Immature natural killer cell (primary cell): ENCODE measurements around the gene NDUFB10. TPM values are rescaled to one million over a fixed set of nuclear protein-coding genes. Genes with fewer than 3 reads are reported as not detected.
"Not testable (repeated sequence)": the region's sequence is repeated elsewhere in the genome, so short reads cannot be mapped to it uniquely, and the experiment has no call there.

Source experiments
- DNase-seq, 3 donors: peaks; one replicate each; pipeline ENCODE4 v3.0.0; 2022; ENCODE audit warnings: mixed read lengths in 1 of 3
- H3K27ac Mint-ChIP-seq, 6 donors: one replicate each; pipeline ENCODE4 v1.8.0; 2020; ENCODE audit warnings: mixed read lengths in 6 of 6, mild to moderate bottlenecking in 5 of 6, inconsistent platforms in 4 of 6, moderate library complexity in 3 of 6
- H3K27me3 Mint-ChIP-seq, 3 donors: one replicate each; pipeline ENCODE4 v1.8.0; 2020 to 2021; ENCODE audit warnings: low read depth in 3 of 3, mild to moderate bottlenecking in 3 of 3, mixed read lengths in 3 of 3, moderate library complexity in 3 of 3, inconsistent platforms in 1 of 3
- H3K36me3 Mint-ChIP-seq, 3 donors: one replicate each; pipeline ENCODE4 v1.8.0; 2020; ENCODE audit warnings: mixed read lengths in 3 of 3, inconsistent platforms in 2 of 3, mild to moderate bottlenecking in 2 of 3
- H3K4me1 Mint-ChIP-seq, 2 donors: one replicate each; pipeline ENCODE4 v1.8.0; 2020; ENCODE audit warnings: inconsistent platforms in 2 of 2, mild to moderate bottlenecking in 2 of 2, mixed read lengths in 2 of 2, moderate library complexity in 1 of 2
- H3K4me3 Mint-ChIP-seq, 5 donors: one replicate each; pipeline ENCODE4 v1.8.0; 2020; ENCODE audit warnings: mild to moderate bottlenecking in 5 of 5, mixed read lengths in 5 of 5, inconsistent platforms in 3 of 5, moderate library complexity in 3 of 5
- H3K9me3 Mint-ChIP-seq, 6 donors: one replicate each; pipeline ENCODE4 v1.8.0; 2020; ENCODE audit warnings: mild to moderate bottlenecking in 6 of 6, mixed read lengths in 6 of 6, inconsistent platforms in 4 of 6, moderate library complexity in 3 of 6
- polyA plus RNA-seq, 3 donors: library from polyadenylated mRNA; unstranded; fragments of 300-500 nt; fragmentation: Illumina TruSeq; gene quantifications; one replicate each; pipeline ENCODE4 v1.2.3, GENCODE V29; 2021

Gene NDUFB10
- polyA plus RNA-seq, 3 donors from 2014 or later, result 201 to 232 (median 203) TPM

- Mint-ChIP-seq H3K27me3 (peaks cover 0 to 9% (median 3%) of the 10 kb centered on the region in 3 donors), H3K4me1 (peaks cover 14 to 19% of the 10 kb centered on the region in 2 donors), H3K9me3 (no peaks in the 10 kb centered on the region), H3K36me3 (no peaks in the 10 kb centered on the region), H3K27ac (no peak overlapping the region), H3K4me3 (no peak overlapping the region)
- DNase-seq, result no peak
Measured at GRCh38 chr16:1946495-1947368, 12.6 kb upstream of the NDUFB10 start.

- Mint-ChIP-seq H3K9me3 (no peaks in the 10 kb centered on the region), H3K4me1 (peaks cover 9 to 14% of the 10 kb centered on the region in 2 donors), H3K36me3 (no peaks in the 10 kb centered on the region), H3K4me3 (no peak overlapping the region), H3K27me3 (peaks cover 0 to 9% (median 3%) of the 10 kb centered on the region in 3 donors), H3K27ac (no peak overlapping the region)
- DNase-seq, result no peak
Measured at GRCh38 chr16:1947369-1947670, 12.0 kb upstream of the NDUFB10 start.

DNA sequence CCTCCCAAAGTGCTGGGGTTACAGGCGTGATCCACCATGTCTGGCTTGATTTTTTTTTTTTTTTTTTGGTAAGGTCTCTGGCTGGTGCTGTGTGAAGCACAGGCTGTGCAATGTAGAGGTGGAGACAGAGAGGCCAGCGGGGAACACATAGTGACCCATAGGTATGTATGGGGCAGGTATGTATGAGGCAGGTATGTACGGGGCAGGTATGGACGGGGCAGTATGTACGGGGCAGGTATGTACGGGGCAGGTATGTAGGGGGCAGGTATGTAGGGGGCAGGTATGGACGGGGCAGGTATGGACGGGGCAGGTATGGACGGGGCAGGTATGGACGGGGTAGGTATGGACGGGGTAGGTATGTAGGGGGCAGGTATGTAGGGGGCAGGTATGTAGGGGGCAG is 9.8 kb upstream of the NDUFB10 start:
- Mint-ChIP-seq H3K36me3 (no peaks in the 10 kb centered on the region), H3K27ac (no peak overlapping the region), H3K27me3 (peaks cover 2 to 3% (median 3%) of the 10 kb centered on the region in 3 donors)

DNA sequence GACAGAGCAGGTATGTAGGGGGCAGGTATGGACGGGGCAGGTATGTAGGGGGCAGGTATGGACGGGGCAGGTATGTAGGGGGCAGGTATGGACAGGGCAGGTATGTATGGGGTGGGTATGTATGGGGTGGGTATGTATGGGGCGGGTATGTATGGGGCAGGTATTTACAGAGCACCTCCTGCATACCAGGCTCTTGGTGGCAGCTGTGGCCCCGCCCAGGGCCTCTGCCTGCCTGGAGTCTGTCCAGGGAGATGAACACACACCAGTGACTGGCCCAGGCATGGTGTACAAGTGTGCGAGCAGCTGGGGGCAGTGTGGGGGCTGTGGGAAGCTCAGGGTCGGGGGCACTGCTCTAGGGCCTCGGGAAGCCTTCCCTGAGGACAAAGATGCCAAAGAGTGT is 9.3 kb upstream of the NDUFB10 start:
- H3K4me1 Mint-ChIP-seq, result no peaks in the 10 kb centered on the region
- DNase-seq, result no peak
- peaks cover 2 to 3% (median 2%) of the 10 kb centered on the region in 3 donors for H3K27me3 Mint-ChIP-seq
- no peaks in the 10 kb centered on the region for H3K9me3 Mint-ChIP-seq
- H3K27ac Mint-ChIP-seq, result no peak overlapping the region
- H3K4me3 Mint-ChIP-seq, result no peak overlapping the region
- H3K36me3 Mint-ChIP-seq, result no peaks in the 10 kb centered on the region

More for the DNA sequence above, 9.8 kb upstream of the NDUFB10 start:
- no peak for DNase-seq
- Mint-ChIP-seq H3K4me3 (no peak overlapping the region), H3K4me1 (peaks cover 0 to 4% of the 10 kb centered on the region in 2 donors), H3K9me3 (no peaks in the 10 kb centered on the region)

GRCh38 chr16:1950559-1950958 is 8.8 kb upstream of the NDUFB10 start:
- Mint-ChIP-seq H3K27ac (no peak overlapping the region), H3K4me3 (no peak overlapping the region), H3K27me3 (peaks cover 2 to 3% (median 2%) of the 10 kb centered on the region in 3 donors), H3K4me1 (no peaks in the 10 kb centered on the region), H3K36me3 (no peaks in the 10 kb centered on the region), H3K9me3 (no peaks in the 10 kb centered on the region)
- DNase-seq, result no peak

DNA sequence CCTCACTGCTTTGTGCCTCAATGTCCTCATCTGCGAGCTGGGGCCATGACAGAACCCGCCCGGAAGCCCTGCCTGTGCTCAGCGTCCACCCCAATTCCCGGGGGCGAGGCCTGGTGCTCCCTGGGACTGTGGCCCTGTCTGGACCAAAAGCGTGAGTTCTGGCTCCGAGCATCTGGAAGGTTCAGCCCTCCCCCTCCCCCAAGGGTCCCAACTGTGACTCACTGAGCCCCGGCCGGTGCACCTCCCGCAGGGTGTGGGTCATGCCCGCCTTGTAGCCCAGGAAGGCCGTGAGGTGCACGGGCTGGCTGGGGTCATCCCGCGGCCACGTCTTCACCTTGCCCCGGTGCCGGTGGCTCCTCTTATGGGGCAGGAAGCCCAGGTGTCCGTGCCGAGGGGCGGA is 5.6 kb upstream of the NDUFB10 start:
- no peak for DNase-seq
- Mint-ChIP-seq H3K27ac (no peak overlapping the region), H3K4me3 (no peak overlapping the region), H3K9me3 (no peaks in the 10 kb centered on the region), H3K4me1 (no peaks in the 10 kb centered on the region), H3K36me3 (no peaks in the 10 kb centered on the region), H3K27me3 (peaks cover 0 to 2% (median 2%) of the 10 kb centered on the region in 3 donors)

- H3K36me3 Mint-ChIP-seq, H3K9me3 Mint-ChIP-seq, H3K4me3 Mint-ChIP-seq, H3K27ac Mint-ChIP-seq, DNase-seq: not testable (repeated sequence)
- peaks cover 17 to 20% of the 10 kb centered on the region in 2 donors for H3K4me1 Mint-ChIP-seq
- peaks cover 2 to 20% (median 5%) of the 10 kb centered on the region in 3 donors for H3K27me3 Mint-ChIP-seq
Measured at GRCh38 chr16:1957434-1958142, 1.8 kb upstream of the NDUFB10 start.

DNA sequence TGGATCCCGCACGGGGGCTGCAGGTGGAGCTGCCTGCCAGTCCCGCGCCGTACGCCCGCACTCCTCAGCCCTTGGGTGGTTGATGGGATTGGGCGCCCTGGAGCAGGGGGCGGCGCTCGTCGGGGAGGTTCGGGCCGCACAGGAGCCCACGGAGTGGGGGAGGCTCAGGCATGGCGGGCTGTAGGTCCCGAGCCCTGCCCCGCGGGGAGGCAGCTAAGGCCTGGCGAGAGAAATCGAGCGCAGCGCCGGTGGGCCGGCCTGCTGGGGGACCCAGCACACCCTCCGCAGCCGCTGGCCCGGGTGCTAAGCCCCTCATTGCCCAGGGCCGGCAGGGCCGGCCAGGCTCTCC is 1.2 kb upstream of the NDUFB10 start:
- H3K9me3 Mint-ChIP-seq, H3K4me3 Mint-ChIP-seq, H3K36me3 Mint-ChIP-seq, DNase-seq, H3K27ac Mint-ChIP-seq: not testable (repeated sequence)
- Mint-ChIP-seq H3K4me1 (peaks cover 17 to 24% of the 10 kb centered on the region in 2 donors), H3K27me3 (peaks cover 2 to 20% (median 5%) of the 10 kb centered on the region in 3 donors)

DNA sequence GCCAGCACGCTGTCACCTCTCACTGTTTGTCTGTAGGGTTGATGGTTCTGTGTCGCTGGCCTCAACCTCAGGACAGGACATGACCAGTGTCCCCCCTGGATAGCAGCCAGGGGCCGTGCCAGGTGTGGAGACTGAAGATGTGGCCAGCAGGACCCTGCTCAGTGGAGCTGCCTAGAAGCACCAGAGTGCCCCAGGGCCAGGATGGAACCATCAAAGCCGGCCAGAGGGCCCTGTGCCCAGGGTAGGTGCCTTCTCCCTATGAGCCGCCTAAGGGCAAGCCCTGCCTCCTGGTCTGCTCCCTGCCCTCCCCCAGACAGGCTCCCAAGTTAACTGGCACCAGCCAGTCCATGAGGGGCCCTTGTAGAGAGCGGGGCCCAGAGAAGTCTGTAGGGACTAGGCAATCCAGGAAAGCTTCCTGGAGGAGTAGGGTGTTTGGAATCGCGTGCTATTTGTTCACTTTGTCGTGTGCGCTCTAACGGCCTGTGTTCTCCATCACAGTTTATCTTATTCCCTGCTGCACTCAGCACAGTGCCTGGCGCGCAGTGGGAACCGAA is 546 bp upstream of the NDUFB10 start:
- Mint-ChIP-seq H3K27me3 (peaks cover 4 to 26% (median 6%) of the 10 kb centered on the region in 3 donors), H3K36me3 (peaks cover 8 to 12% (median 10%) of the 10 kb centered on the region in 3 donors), H3K4me3 (peak overlapping the region; percentile 79 to 87 (median 85)), H3K27ac (peak overlapping the region in 1 of 6 donors; percentile 59), H3K4me1 (peaks cover 20 to 31% of the 10 kb centered on the region in 2 donors), H3K9me3 (no peaks in the 10 kb centered on the region)
- DNase-seq, result no peak

DNA sequence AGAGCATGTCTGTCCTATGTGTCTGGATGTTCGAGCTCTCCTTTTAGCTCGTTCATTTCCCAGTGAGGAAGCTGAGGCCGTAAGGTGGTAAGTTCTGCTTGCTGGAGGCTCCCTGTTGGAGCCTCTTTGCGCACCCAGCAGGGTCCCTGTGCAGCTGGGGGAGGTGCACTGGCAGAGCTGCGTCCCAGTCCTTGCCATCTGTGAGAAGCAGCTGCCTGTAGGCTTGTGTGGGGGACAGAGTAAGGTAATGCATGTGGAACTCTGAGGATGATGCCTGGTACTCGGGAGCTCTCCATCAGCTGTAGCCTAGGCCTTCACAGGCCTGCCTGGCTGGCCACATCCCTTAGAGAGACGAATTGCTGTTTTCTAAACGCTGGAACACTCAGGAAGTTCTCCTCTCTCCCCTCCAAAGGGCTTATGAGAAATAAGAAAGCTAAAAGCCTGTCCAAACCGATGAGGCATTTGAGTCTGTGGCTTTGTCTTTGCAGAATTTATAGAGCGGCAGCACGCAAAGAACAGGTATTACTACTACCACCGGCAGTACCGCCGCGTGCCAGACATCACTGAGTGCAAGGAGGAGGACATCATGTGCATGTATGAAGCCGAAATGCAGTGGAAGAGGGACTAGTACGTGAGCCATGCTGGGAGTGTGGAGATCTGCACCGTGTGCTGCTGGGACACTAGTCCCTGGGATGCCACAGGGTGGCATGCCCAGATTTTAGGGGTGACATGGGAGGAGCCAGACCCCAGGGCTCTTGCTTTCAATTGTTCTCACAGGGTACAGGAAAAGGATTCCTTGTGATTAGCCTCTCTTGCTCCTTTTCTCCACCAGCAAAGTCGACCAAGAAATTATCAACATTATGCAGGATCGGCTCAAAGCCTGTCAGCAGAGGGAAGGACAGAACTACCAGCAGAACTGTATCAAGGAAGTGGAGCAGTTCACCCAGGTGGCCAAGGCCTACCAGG is 1.6 kb downstream of the NDUFB10 start:
- H3K27me3 Mint-ChIP-seq, result peaks cover 13 to 35% (median 16%) of the 10 kb centered on the region in 3 donors
- H3K9me3 Mint-ChIP-seq, result no peaks in the 10 kb centered on the region
- H3K4me1 Mint-ChIP-seq, result peaks cover 37 to 51% of the 10 kb centered on the region in 2 donors
- DNase-seq, result no peak
- peaks cover 8 to 13% (median 11%) of the 10 kb centered on the region in 3 donors for H3K36me3 Mint-ChIP-seq
- peak overlapping the region; percentile 40 to 82 (median 73) for H3K27ac Mint-ChIP-seq
- peak overlapping the region; percentile 79 to 87 (median 85) for H3K4me3 Mint-ChIP-seq

GRCh38 chr16:1961651-1962067 is 2.3 kb downstream of the NDUFB10 start:
- Mint-ChIP-seq H3K4me3 (peak overlapping the region in 1 of 5 donors; percentile 10), H3K27me3 (peaks cover 13 to 35% (median 16%) of the 10 kb centered on the region in 3 donors), H3K27ac (peak overlapping the region in 3 of 6 donors; percentile 40 to 69 (median 57)), H3K9me3 (no peaks in the 10 kb centered on the region), H3K4me1 (peaks cover 37 to 52% of the 10 kb centered on the region in 2 donors), H3K36me3 (peaks cover 8 to 13% (median 11%) of the 10 kb centered on the region in 3 donors)
- no peak for DNase-seq

GRCh38 chr16:1962161-1963153 is 3.1 kb downstream of the NDUFB10 start:
- Mint-ChIP-seq H3K36me3 (peaks cover 8 to 13% (median 11%) of the 10 kb centered on the region in 3 donors), H3K27ac (peak overlapping the region in 5 of 6 donors; percentile 40 to 89 (median 73)), H3K27me3 (peaks cover 13 to 35% (median 16%) of the 10 kb centered on the region in 3 donors), H3K4me3 (peak overlapping the region; percentile 48 to 94 (median 92)), H3K4me1 (peaks cover 37 to 52% of the 10 kb centered on the region in 2 donors)
- not testable (repeated sequence) for DNase-seq, H3K9me3 Mint-ChIP-seq
